GM20431 (cell line): ENCODE measurements around the gene CD46.
"Not testable (repeated sequence)": the region's sequence is repeated elsewhere in the genome, so short reads cannot be mapped to it uniquely, and the experiment has no call there.

Source experiments
- in situ Hi-C: fragments of 300-500 bp; cut with MseI, MboI; formaldehyde crosslinking; loops from one replicate; pipeline ENCODE4 v1.15.0; 2020; ENCODE audit warnings: low sequenced_read_pairs; ENCODE audit not compliant: unreplicated experiment

The CD46 gene

GRCh38 chr1:207748737-207749528, 2.9 kb upstream of the CD46 start:
- in situ Hi-C loops: no loop called here

- in situ Hi-C loops: no loop called here
These were observed 1.1 kb upstream of the CD46 start for GRCh38 chr1:207750631-207751305.

GRCh38 chr1:207751463-207751789, 428 bp upstream of the CD46 start:
- in situ Hi-C loops: not testable (repeated sequence)

GRCh38 chr1:207752456-207752998, 673 bp downstream of the CD46 start:
- in situ Hi-C loops: no loop called here

DNA sequence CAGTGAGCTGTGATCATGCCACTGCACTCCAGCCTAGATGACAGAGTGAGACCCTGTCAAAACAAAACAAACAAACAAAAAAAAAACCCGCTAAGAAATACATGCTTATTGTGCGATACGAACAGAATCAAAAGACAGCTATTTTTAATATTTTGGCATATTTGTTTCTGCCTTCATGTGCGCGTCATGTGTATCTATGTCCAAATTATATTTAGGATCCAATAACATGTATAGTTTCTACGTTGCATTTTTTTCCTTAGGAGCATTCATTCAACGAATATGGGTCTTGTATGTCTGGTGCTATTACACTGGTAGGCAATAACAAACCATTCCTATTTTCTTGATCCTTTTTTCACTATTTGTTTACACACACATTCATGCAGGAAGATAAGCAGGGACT, 1.8 kb downstream of the CD46 start:
- in situ Hi-C loops: no loop called here

- in situ Hi-C loops: no loop called here
These were observed 2.2 kb downstream of the CD46 start for GRCh38 chr1:207754011-207754410.

DNA sequence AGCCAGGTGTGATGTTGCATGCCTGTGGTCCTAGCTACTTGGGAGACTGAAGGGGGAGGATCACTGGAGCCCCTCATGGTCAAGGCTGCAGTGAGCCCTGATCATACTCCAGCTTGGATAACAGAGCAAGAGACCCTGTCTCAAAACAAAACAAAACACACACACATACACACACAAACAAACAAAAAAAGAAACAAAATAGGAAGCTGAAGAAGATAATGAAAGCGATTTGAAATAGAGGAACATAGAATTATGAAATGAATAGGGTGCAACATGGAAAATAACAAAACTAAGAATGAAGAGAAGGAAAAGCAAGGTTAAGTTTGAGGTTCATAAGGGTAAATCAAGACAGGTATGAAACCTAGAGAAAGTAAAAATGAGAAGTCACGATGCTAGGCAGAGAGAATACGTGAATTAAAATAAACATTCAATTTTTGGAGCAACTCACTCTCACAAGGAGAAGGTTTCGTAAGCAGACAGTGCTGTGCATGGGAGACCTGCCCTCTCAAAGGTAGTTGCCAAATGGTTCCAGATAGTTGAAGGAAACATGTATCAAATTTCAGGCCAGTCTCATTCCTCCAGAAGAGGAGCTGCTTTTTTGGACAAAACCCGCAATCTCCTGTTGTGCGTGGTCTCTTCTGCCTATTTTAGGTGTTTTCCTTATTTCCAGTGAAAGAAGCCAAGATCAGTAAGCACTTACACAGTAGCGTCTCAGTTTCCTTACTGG, 3.3 kb downstream of the CD46 start:
- in situ Hi-C loops: no loop called here

DNA sequence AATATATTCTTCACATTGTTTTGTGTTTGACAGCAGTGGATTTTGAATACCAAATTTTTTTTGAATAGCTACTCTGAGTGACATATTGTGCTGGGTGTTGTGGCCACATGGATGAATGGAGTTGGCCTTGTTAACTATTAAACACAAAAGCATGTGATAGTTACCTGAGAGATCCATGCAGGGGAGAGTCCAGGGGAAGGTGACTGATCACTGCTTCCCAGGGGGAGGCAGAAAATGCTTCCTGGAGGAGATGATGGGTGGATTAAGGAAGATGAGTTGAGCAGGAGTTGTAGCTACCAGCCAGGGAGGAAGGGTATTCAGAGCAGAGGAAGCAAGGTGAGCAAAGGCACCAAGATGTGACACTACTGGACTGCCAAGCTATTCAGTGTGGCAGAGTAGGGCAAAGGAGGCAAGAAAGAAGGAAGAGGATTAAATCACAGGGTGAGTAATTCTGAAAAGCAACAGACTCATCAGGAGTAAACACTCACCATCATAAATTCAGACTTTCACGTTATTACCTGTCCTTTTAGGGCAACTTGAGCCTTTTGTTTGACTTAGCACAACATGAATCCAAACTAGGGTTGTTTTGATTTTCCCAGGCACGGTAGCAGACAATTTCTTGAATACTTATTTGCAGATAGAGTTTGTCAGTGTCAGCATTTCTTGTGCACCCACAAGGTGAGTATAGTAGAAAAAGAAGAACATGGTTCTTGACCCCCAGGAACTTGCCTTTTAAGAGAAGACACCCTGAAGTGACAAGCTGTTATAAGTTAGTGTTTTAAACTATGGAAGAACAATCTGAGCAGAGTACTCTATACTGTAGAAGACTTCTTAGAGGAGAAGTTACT, 4.2 kb downstream of the CD46 start:
- in situ Hi-C loops: no loop called here

DNA sequence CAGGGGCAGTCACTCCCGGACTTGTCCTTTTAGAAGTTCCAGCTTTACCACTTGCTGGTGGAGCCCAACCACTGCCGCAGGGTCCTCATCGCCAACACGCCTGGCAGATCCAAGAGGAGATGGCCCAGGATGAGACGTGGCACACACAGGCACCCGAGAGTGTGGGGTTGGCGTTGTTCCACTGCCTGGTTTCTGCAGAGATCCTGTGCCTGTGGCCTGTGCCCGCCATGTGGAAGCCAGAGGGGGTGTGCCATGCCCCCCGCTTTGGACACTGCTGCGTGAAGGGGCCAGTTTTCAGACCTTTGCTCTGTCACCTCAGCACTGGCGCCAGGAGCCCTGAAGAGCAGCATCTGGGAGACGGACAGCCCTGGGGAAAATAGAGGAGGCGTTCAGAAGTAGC, 10.8 kb downstream of the CD46 start:
- in situ Hi-C loops: no loop called here

- in situ Hi-C loops: no loop called here
These were observed 11.2 kb downstream of the CD46 start for GRCh38 chr1:207763091-207763490.

- in situ Hi-C loops: no loop called here
These were observed 12.1 kb downstream of the CD46 start for GRCh38 chr1:207763972-207764371.

- in situ Hi-C loops: no loop called here
These were observed 14.7 kb downstream of the CD46 start for GRCh38 chr1:207766569-207766968.

- in situ Hi-C loops: not testable (repeated sequence)
These were observed 18.7 kb downstream of the CD46 start for GRCh38 chr1:207770514-207770913.

GRCh38 chr1:207776045-207776444, 24.2 kb downstream of the CD46 start:
- in situ Hi-C loops: not testable (repeated sequence)

GRCh38 chr1:207777412-207777811, 25.6 kb downstream of the CD46 start:
- in situ Hi-C loops: not testable (repeated sequence)

DNA sequence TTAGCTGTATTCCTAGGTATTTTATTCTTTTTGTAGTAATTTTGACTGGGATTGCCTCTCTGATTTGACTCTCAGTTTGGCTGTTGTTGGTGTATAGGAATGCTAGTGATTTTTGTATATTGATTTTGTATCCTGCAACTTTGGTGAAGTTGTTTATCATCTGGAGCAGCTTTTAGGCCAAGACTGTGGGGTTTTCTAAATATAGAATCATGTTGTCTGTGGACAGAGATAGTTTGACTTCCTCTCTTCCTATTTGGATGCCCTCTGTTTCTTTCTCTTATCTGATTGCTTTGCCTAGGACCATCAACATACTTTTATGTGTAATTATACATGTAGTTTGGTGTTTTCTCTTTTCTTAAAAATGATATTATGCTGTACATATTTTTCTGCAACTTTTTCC, 27.2 kb downstream of the CD46 start:
- in situ Hi-C loops: no loop called here

DNA sequence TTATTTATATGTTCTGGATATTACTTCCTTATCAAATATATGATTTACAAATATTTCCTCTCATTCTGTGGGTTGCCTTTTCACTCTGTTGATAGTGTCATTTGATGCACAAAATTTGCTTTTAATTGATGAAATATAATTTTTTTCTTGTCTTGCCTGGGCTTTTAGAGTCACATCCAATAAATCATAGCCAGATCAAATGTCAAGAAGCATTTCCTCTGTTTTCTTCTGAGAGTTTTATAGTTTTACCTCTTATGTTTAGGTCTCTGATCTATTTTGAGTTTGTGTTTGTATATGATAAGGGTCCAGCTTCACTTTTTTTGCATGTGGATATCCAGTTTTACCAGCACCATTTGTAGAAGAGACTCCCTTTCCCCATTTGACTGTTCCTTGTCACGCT, 29.5 kb downstream of the CD46 start:
- in situ Hi-C loops: no loop called here

GRCh38 chr1:207787776-207788175, 35.9 kb downstream of the CD46 start:
- in situ Hi-C loops: no loop called here

- in situ Hi-C loops: no loop called here
These were observed 37.5 kb downstream of the CD46 start for GRCh38 chr1:207789386-207789785.
